Hepatocyte (in vitro differentiated cells): Measurements from ENCODE around the gene TOGARAM2. TPM values are rescaled to one million over a fixed set of nuclear protein-coding genes. Genes with fewer than 3 reads are reported as not detected.
A peak's percentile ranks its signal among the peaks of the same experiment; 100 is the strongest.
"Not testable (repeated sequence)": the region's sequence is repeated elsewhere in the genome, so short reads cannot be mapped to it uniquely, and the experiment has no call there.

Experiments used
- DNase-seq: peaks from one replicate; pipeline ENCODE4 v3.0.0-alpha.2; 2016; ENCODE audit warnings: low spot score
- H2AFZ ChIP-seq: fragments of 200-600 bp; sonication (generic); 2 replicates; pipeline ENCODE4 v1.6.0; 2016; ENCODE audit warnings: antibody characterized with exemption, mild to moderate bottlenecking
- H3K27ac ChIP-seq: fragments of 200-600 bp; sonication (generic); 2 replicates; pipeline ENCODE4 v1.5.1; 2016; ENCODE audit warnings: mild to moderate bottlenecking
- H3K27me3 ChIP-seq: fragments of 200-600 bp; sonication (generic); 2 replicates; pipeline ENCODE4 v1.6.1; 2016
- H3K36me3 ChIP-seq: fragments of 200-600 bp; sonication (generic); replicated peaks from 2 replicates; pipeline ENCODE4 v1.5.1; 2016; ENCODE audit warnings: low read depth; ENCODE audit not compliant: insufficient read depth
- H3K4me1 ChIP-seq: fragments of 200-600 bp; sonication (generic); 2 replicates; pipeline ENCODE4 v1.5.1; 2016; ENCODE audit warnings: mild to moderate bottlenecking, moderate library complexity; ENCODE audit not compliant: insufficient read depth
- H3K4me2 ChIP-seq: fragments of 200-600 bp; sonication (generic); 2 replicates; pipeline ENCODE4 v1.6.0; 2016
- H3K4me3 ChIP-seq: fragments of 200-600 bp; sonication (generic); 2 replicates; pipeline ENCODE4 v1.5.1; 2016; ENCODE audit warnings: mild to moderate bottlenecking
- H3K79me2 ChIP-seq: fragments of 200-600 bp; sonication (generic); 2 replicates; pipeline ENCODE4 v1.6.0; 2017; ENCODE audit warnings: mild to moderate bottlenecking
- H3K9me2 ChIP-seq: fragments of 200-600 bp; sonication (generic); replicated peaks from 2 replicates; pipeline ENCODE4 v1.6.0; 2017; ENCODE audit warnings: mild to moderate bottlenecking; ENCODE audit not compliant: insufficient read depth
- H3K9me3 ChIP-seq: fragments of 200-600 bp; sonication (generic); 2 replicates; pipeline ENCODE4 v1.5.1; 2016; ENCODE audit warnings: low read depth, mild to moderate bottlenecking
- H4K20me1 ChIP-seq: fragments of 200-600 bp; sonication (generic); 2 replicates; pipeline ENCODE4 v1.6.0; 2016; ENCODE audit warnings: mild to moderate bottlenecking; ENCODE audit not compliant: insufficient read depth, poor library complexity, severe bottlenecking
- EZH2 ChIP-seq: fragments of 200-600 bp; sonication (generic); IDR thresholded peaks from 2 replicates; pipeline ENCODE4 v1.6.1; 2016; ENCODE audit warnings: antibody characterized with exemption, mild to moderate bottlenecking, borderline replicate concordance
- EZH2phosphoT487 ChIP-seq: fragments of 200-600 bp; sonication (generic); IDR thresholded peaks from one replicate; pipeline ENCODE4 v1.6.1; 2018; ENCODE audit warnings: antibody characterized with exemption, mild to moderate bottlenecking, low read depth, moderate library complexity; ENCODE audit not compliant: unreplicated experiment, severe bottlenecking
- WGBS: methylation state at CpG from one replicate; pipeline ENCODE4 v1.1.6; 2016; ENCODE audit warnings: low lambda C conversion rate; ENCODE audit errors: missing lambda C conversion rate; 5-methylcytosine and 5-hydroxymethylcytosine counted together
- polyA plus RNA-seq: library from polyadenylated mRNA; unstranded; fragments of >200 nt; fragmentation: Nextera tagmentation; extraction: Ambion mirVana; gene quantifications from 2 replicates; pipeline ENCODE4 v1.2.1, GENCODE V29; 2016
- total RNA-seq: library from RNA; depleted of rRNA; stranded (reverse); fragments of >200 nt; gene quantifications from 2 replicates; pipeline ENCODE4 v1.2.3, GENCODE V29; 2014
- TF ChIP-seq, protein P1 (sequence below): fragments of 200-600 bp; sonication (generic); IDR thresholded peaks from 2 replicates; pipeline ENCODE4 v1.5.1; 2016; ENCODE audit warnings: antibody characterized with exemption, mild to moderate bottlenecking; ENCODE audit not compliant: poor library complexity

TOGARAM2 gene
- total and polyA plus RNA-seq, 2 experiments from 2014 or later: 0.47 to 1.3 TPM

DNA sequence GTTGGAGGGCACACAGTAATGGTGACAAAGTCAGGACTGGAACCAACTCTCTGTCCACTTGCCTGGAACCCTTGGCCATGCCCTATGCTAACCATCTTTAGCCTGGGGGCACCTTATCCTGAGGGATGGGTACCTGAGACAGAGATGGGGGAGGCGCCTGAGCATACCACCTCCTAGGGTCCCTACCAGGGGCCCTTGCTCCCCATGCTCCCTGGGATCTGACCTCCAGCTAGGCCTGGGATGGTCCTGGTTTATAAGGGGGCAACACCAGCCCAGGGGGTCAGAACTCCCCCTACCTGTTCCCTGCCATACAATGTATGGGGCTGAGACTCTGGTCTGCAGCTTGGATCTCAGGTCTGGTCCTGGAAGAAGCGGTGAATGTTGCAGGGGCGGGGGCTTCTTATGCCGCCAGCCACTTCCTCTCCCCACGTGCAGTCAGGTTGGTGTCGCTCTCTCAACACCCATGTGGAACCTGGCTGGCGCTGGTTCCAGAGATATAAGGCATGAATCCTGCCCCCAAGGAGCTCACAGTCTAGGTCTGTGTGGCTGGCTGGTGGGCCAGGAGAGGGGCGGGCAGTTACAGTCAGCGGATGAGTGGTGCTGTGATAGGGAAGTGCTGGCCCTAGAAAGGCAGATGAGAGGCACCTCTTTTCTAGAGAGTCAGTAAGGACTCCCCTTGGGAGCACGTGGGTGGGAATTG, 3.8 kb upstream of the TOGARAM2 start:
- no peak for DNase-seq
- H2AFZ ChIP-seq: no peak overlapping the region
- no peaks in the 10 kb centered on the region for H3K9me3 ChIP-seq
- H3K79me2 ChIP-seq: no peaks in the 10 kb centered on the region
- H3K4me2 ChIP-seq: no peak overlapping the region
- no peaks in the 10 kb centered on the region for H3K27me3 ChIP-seq
- 94% methylated on average over 10 of the region's 10 CpGs for WGBS
- no peak overlapping the region for H3K4me3 ChIP-seq
- peak overlapping the region; percentile 86 for H3K27ac ChIP-seq
- TF ChIP-seq EZH2phosphoT487: no peak
- TF ChIP-seq EZH2: no peak
- TF ChIP-seq, protein P1, sequence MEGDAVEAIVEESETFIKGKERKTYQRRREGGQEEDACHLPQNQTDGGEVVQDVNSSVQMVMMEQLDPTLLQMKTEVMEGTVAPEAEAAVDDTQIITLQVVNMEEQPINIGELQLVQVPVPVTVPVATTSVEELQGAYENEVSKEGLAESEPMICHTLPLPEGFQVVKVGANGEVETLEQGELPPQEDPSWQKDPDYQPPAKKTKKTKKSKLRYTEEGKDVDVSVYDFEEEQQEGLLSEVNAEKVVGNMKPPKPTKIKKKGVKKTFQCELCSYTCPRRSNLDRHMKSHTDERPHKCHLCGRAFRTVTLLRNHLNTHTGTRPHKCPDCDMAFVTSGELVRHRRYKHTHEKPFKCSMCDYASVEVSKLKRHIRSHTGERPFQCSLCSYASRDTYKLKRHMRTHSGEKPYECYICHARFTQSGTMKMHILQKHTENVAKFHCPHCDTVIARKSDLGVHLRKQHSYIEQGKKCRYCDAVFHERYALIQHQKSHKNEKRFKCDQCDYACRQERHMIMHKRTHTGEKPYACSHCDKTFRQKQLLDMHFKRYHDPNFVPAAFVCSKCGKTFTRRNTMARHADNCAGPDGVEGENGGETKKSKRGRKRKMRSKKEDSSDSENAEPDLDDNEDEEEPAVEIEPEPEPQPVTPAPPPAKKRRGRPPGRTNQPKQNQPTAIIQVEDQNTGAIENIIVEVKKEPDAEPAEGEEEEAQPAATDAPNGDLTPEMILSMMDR: no peak
- H3K4me1 ChIP-seq: peaks cover 16% of the 10 kb centered on the region
- no peaks in the 10 kb centered on the region for H3K9me2 ChIP-seq
- H4K20me1 ChIP-seq: no peaks in the 10 kb centered on the region
- H3K36me3 ChIP-seq: no peaks in the 10 kb centered on the region

DNA sequence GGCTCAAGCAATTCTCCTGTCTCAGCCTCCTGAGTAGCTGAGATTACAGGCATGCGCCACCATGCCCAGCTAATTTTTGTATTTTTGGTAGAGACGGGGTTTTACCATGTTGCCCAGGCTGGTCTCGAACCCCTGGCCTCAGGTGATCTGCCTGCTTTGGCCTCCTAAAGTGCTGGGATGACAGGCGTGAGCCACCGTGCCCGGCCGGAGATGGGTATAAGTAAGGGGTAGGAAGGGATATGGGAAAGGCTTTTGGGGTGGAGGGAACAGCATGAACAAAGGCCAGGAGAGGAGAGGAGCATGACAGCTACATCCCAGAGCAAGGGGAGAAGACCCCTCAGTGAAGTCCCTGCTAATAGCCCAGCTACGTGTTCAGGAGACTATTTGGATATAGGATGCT, 3.1 kb upstream of the TOGARAM2 start:
- not testable (repeated sequence) for H3K27me3 ChIP-seq, DNase-seq, H2AFZ ChIP-seq, H3K27ac ChIP-seq, H3K79me2 ChIP-seq, H3K9me3 ChIP-seq, H4K20me1 ChIP-seq, H3K36me3 ChIP-seq, H3K4me2 ChIP-seq, H3K4me3 ChIP-seq, H3K9me2 ChIP-seq
- 95% methylated on average over 8 of the region's 8 CpGs for WGBS
- H3K4me1 ChIP-seq: peaks cover 16% of the 10 kb centered on the region

DNA sequence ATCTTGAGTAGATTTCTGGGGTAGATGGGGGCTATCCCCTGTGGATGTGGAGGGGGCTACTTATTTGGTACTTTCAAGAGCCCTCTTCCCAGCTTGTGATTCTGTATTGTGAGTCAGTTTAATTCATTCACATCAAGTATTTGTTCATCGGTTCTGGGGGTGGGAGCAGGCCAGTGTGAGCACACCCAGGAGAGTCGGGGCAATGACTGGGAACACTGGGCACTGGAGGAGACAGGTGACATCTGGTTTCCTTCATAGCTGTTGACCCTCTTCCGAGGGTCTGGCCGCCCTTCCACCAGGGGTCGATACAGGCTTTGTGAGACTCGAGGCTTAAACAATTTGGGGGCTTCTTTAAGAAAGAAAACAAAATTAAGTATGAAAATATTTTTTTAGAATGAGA, 2.5 kb upstream of the TOGARAM2 start:
- Histone ChIP-seq H4K20me1 (no peaks in the 10 kb centered on the region), H3K9me3 (no peaks in the 10 kb centered on the region), H3K27ac (no peak overlapping the region), H3K4me2 (no peak overlapping the region), H2AFZ (no peak overlapping the region), H3K4me3 (no peak overlapping the region), H3K4me1 (peaks cover 16% of the 10 kb centered on the region), H3K79me2 (no peaks in the 10 kb centered on the region), H3K9me2 (no peaks in the 10 kb centered on the region), H3K36me3 (no peaks in the 10 kb centered on the region), H3K27me3 (no peaks in the 10 kb centered on the region)
- DNase-seq: no peak
- no peak for TF ChIP-seq EZH2phosphoT487
- TF ChIP-seq EZH2: no peak
- TF ChIP-seq, protein P1: no peak
- WGBS: 83% methylated on average over 6 of the region's 6 CpGs

DNA sequence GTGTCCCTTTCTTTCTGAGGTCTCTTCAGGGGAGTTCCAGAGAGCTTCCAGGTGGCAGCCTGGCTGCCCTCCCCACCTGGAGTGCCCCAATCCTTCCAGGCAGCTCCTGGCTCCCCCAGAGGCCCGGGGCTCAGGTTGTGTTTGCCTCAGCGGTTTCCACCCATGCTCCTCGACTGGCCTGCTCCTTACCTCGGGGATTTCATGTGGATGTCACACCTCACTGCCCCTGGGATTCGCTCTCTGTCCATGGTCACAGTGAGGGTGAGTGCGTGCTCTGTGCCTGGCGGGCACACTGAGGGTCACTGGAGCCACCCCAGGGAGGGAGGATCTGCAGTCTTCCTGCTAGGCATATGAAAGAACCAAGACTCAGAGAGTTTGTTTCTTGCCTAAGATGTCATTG, 2.1 kb upstream of the TOGARAM2 start:
- Histone ChIP-seq H3K9me2 (no peaks in the 10 kb centered on the region), H3K9me3 (no peaks in the 10 kb centered on the region), H3K27me3 (no peaks in the 10 kb centered on the region), H3K4me1 (peaks cover 16% of the 10 kb centered on the region), H3K4me2 (no peak overlapping the region), H2AFZ (no peak overlapping the region), H3K36me3 (no peaks in the 10 kb centered on the region), H4K20me1 (no peaks in the 10 kb centered on the region), H3K79me2 (no peaks in the 10 kb centered on the region), H3K27ac (no peak overlapping the region), H3K4me3 (no peak overlapping the region)
- DNase-seq: no peak
- 69% methylated on average over 7 of the region's 7 CpGs for WGBS
- TF ChIP-seq EZH2 (no peak), EZH2phosphoT487 (no peak)
- TF ChIP-seq, protein P1: no peak
